Breast epithelium (tissue), 3 donors: Measurements from ENCODE around the gene ZNF747.

Experiments
- CTCF ChIP-seq, 3 donors: fragments of 450-650 bp; IDR thresholded peaks; one replicate each; pipeline ENCODE4 v1.5.1; 2016 to 2017; ENCODE audit warnings: antibody characterized with exemption in 3 of 3, mild to moderate bottlenecking in 3 of 3, moderate library complexity in 3 of 3
- POLR2A ChIP-seq: fragments of 450-650 bp; IDR thresholded peaks from one replicate; pipeline ENCODE4 v1.6.1; 2016; ENCODE audit warnings: antibody characterized with exemption, mild to moderate bottlenecking, moderate library complexity
- POLR2AphosphoS5 ChIP-seq, 3 donors: sonication (generic); formaldehyde crosslinking; IDR thresholded peaks; one replicate each; pipeline ENCODE4 v1.6.1; 2017; ENCODE audit warnings: antibody characterized with exemption in 3 of 3

GRCh38 chr16:30551781-30552180, 17.1 kb upstream of the ZNF747 start:
- no peak for TF ChIP-seq CTCF (IDR thresholded peaks at IDR 0.05)
- no peak for TF ChIP-seq POLR2AphosphoS5 (IDR thresholded peaks at IDR 0.05)
- no peak for TF ChIP-seq POLR2A
